Kidney (tissue), 14 donors: ENCODE measurements around the gene SARNP. TPM values are rescaled to one million over a fixed set of nuclear protein-coding genes. Genes with fewer than 3 reads are reported as not detected.

Experiments
- DNase-seq, 5 donors: peaks; one replicate each; pipeline ENCODE4 v3.0.0-alpha.2; 2013 to 2020
- FAIRE-seq: peaks from 2 replicates; lab custom pipeline; 2012; peaks lifted over from hg19 to GRCh38; lab: Jason Lieb, UNC
- H3K27ac ChIP-seq, 2 donors: one replicate each; pipeline ENCODE4 v1.7.0; 2013; ENCODE audit warnings: low read depth in 2 of 2, low read length in 2 of 2, inconsistent platforms in 1 of 2
- H3K27me3 ChIP-seq: one replicate; pipeline ENCODE4 v1.7.1; 2013; ENCODE audit warnings: low read length, inconsistent platforms; ENCODE audit not compliant: control insufficient read depth, insufficient read depth
- H3K36me3 ChIP-seq, 3 donors: one replicate each; pipeline versions ENCODE4 v1.7.0 to v1.7.1; 2013; ENCODE audit warnings: low read length in 3 of 3, control low read depth in 1 of 3, inconsistent platforms in 1 of 3; ENCODE audit not compliant: insufficient read depth in 3 of 3, control insufficient read depth in 2 of 3
- H3K4me1 ChIP-seq, 3 donors: one replicate each; pipeline versions ENCODE4 v1.7.0 to v1.7.1; 2013; ENCODE audit warnings: low read length in 3 of 3, inconsistent platforms in 1 of 3, low read depth in 1 of 3; ENCODE audit not compliant: control insufficient read depth in 2 of 3, insufficient read depth in 2 of 3
- H3K4me3 ChIP-seq, 3 donors: one replicate each; pipeline versions ENCODE4 v1.7.0 to v1.8.1; 2013; ENCODE audit warnings: low read length in 3 of 3, control low read depth in 1 of 3, inconsistent platforms in 1 of 3
- H3K9ac ChIP-seq, 3 donors: one replicate each; pipeline versions ENCODE4 v1.7.0 to v1.7.1; 2013; ENCODE audit warnings: low read length in 3 of 3, control low read depth in 1 of 3, inconsistent platforms in 1 of 3
- H3K9me3 ChIP-seq, 3 donors: one replicate each; pipeline versions ENCODE4 v1.7.0 to v1.7.1; 2013; ENCODE audit warnings: low read length in 3 of 3, control low read depth in 1 of 3, inconsistent platforms in 1 of 3; ENCODE audit not compliant: control insufficient read depth in 2 of 3, insufficient read depth in 1 of 3
- CTCF ChIP-seq: IDR thresholded peaks from 3 replicates; pipeline ENCODE4 v1.5.1; 2012; ENCODE audit warnings: mild to moderate bottlenecking, moderate library complexity, borderline replicate concordance; ENCODE audit not compliant: insufficient read depth; ENCODE audit errors: extremely low read depth
- intact Hi-C: fragments of 100-400 bp; cut with DNase I; formaldehyde crosslinking; loops from one replicate; pipeline ENCODE4 v1.11.1; 2022
- polyA plus RNA-seq: library from polyadenylated mRNA; stranded (reverse); fragments of 350-450 nt; fragmentation: Illumina TruSeq; extraction: RNeasy Lipid Tissue Mini Kit (QIAGEN cat#74804); gene quantifications from one replicate; pipeline ENCODE4 v1.2.3, GENCODE V29; 2014; ENCODE audit warnings: low read depth, low replicate concordance; ENCODE audit not compliant: insufficient read depth
- total RNA-seq: library from RNA; stranded (reverse); fragmentation: NEBNext Ultra II Directional; extraction: Animal tissue kit (Norgen Biotek cat#: 25700); gene quantifications from one replicate; pipeline ENCODE4 v1.2.1, GENCODE V29; 2021
- donor health status: control.
- donor health status: control.
- donor health status: control.
- donor health status: control.
- donor health status: control.
- donor health status: DM: yes; HTN: yes; CAD: no.
- donor health status: Normal renal cell carcinoma (clear cell type).

The SARNP gene
- total and polyA plus RNA-seq, 2 donors from 2014 or later = 51.1 to 109 TPM

- no peak for FAIRE-seq
- TF ChIP-seq CTCF = no peak
- Histone ChIP-seq H3K9me3 (no peaks in the 10 kb centered on the region), H3K9ac (no peak overlapping the region), H3K27ac (peak overlapping the region in 1 of 2 donors; percentile 2), H3K27me3 (no peaks in the 10 kb centered on the region), H3K4me3 (no peak overlapping the region), H3K36me3 (peaks cover 6 to 33% (median 13%) of the 10 kb centered on the region in 3 donors), H3K4me1 (peaks cover 0 to 38% (median 37%) of the 10 kb centered on the region in 3 donors)
- intact Hi-C loops = no loop called here
- DNase-seq = peak in 1 of 5 donors; percentile 45
Measured at GRCh38 chr12:55723516-55724225, 93.9 kb downstream of the SARNP start.

GRCh38 chr12:55722948-55723347 is 94.6 kb downstream of the SARNP start:
- FAIRE-seq (no peak), DNase-seq (peak in 1 of 5 donors; percentile 40)
- intact Hi-C loops = no loop called here
- Histone ChIP-seq H3K9me3 (no peaks in the 10 kb centered on the region), H3K9ac (no peak overlapping the region), H3K27me3 (no peaks in the 10 kb centered on the region), H3K4me1 (peaks cover 0 to 41% (median 37%) of the 10 kb centered on the region in 3 donors), H3K27ac (peak overlapping the region in 1 of 2 donors; percentile 32), H3K36me3 (peaks cover 6 to 33% (median 13%) of the 10 kb centered on the region in 3 donors), H3K4me3 (no peak overlapping the region)
- no peak for TF ChIP-seq CTCF

GRCh38 chr12:55721601-55722213 is 95.8 kb downstream of the SARNP start:
- Histone ChIP-seq H3K27ac (no peak overlapping the region), H3K36me3 (peaks cover 6 to 28% (median 11%) of the 10 kb centered on the region in 3 donors), H3K27me3 (no peaks in the 10 kb centered on the region), H3K9ac (no peak overlapping the region), H3K4me1 (peaks cover 2 to 38% (median 37%) of the 10 kb centered on the region in 3 donors), H3K4me3 (peak overlapping the region in 1 of 3 donors; percentile 47), H3K9me3 (no peaks in the 10 kb centered on the region)
- intact Hi-C loops = no loop called here
- FAIRE-seq = no peak
- TF ChIP-seq CTCF = no peak
- DNase-seq = no peak
